SK-N-SH treated with all-trans-retinoic acid at 6 μM for 48 hours (cell line): ENCODE results near the gene RNFT2.

ENCODE experiments used
- ATAC-seq: fragments of 200-7000 bp; cut with Tn5 transposase; 3 replicates; pipeline ENCODE4 v1.9.1; 2020; ENCODE audit warnings: mild to moderate bottlenecking, moderate library complexity
- ARNTL ChIP-seq: fragments of 450-650 bp; formaldehyde crosslinking; IDR thresholded peaks from 2 replicates; pipeline ENCODE4 v1.5.0; 2020; ENCODE audit warnings: low read depth, mild to moderate bottlenecking, moderate library complexity, borderline replicate concordance
- BACH2 ChIP-seq: fragments of 250-450 bp; sonication (Bioruptor Pico); IDR thresholded peaks from 2 replicates; pipeline ENCODE4 v1.9.0; 2021; ENCODE audit warnings: mild to moderate bottlenecking, borderline replicate concordance
- CSDC2 ChIP-seq: fragments of 250-450 bp; sonication (Bioruptor Pico); IDR thresholded peaks from 2 replicates; pipeline ENCODE4 v1.5.0; 2020; ENCODE audit warnings: mild to moderate bottlenecking, moderate library complexity
- ESRRG ChIP-seq: fragments of 250-450 bp; sonication (Bioruptor Pico); IDR thresholded peaks from 2 replicates; pipeline ENCODE4 v1.6.1; 2021; ENCODE audit warnings: mild to moderate bottlenecking
- GLIS3 ChIP-seq: fragments of 250-450 bp; sonication (Bioruptor Pico); IDR thresholded peaks from 2 replicates; pipeline ENCODE4 v1.5.0; 2020; ENCODE audit warnings: mild to moderate bottlenecking, moderate library complexity
- ISL1 ChIP-seq: fragments of 250-450 bp; sonication (Bioruptor Pico); IDR thresholded peaks from 2 replicates; pipeline ENCODE4 v2.1.2; 2022; ENCODE audit warnings: mild to moderate bottlenecking, moderate library complexity
- OSR1 ChIP-seq: fragments of 250-450 bp; sonication (Bioruptor Pico); IDR thresholded peaks from 2 replicates; pipeline ENCODE4 v1.8.0; 2022; ENCODE audit warnings: moderate library complexity, mild to moderate bottlenecking, inconsistent platforms
- PPARA ChIP-seq: fragments of 250-450 bp; sonication (Bioruptor Pico); IDR thresholded peaks from 2 replicates; pipeline ENCODE4 v1.5.0; 2020; ENCODE audit warnings: mild to moderate bottlenecking, borderline replicate concordance
- RARB ChIP-seq: fragments of 250-450 bp; sonication (Bioruptor Pico); IDR thresholded peaks from 2 replicates; pipeline ENCODE4 v1.8.0; 2021; ENCODE audit warnings: mild to moderate bottlenecking, moderate library complexity
- SNAI2 ChIP-seq: fragments of 250-450 bp; sonication (Bioruptor Pico); IDR thresholded peaks from 2 replicates; pipeline ENCODE4 v1.5.0; 2020; ENCODE audit warnings: mild to moderate bottlenecking, moderate library complexity
- TCF4 ChIP-seq: fragments of 250-450 bp; sonication (Bioruptor Pico); IDR thresholded peaks from 2 replicates; pipeline ENCODE4 v1.8.0; 2021; ENCODE audit warnings: mild to moderate bottlenecking, moderate library complexity, borderline replicate concordance
- TOX ChIP-seq: fragments of 250-450 bp; sonication (Bioruptor Pico); IDR thresholded peaks from 2 replicates; pipeline ENCODE4 v1.8.0; 2021; ENCODE audit warnings: mild to moderate bottlenecking, moderate library complexity, borderline replicate concordance
- ZC3H10 ChIP-seq: fragments of 250-450 bp; sonication (Bioruptor Pico); IDR thresholded peaks from 2 replicates; pipeline ENCODE4 v1.5.1; 2021; ENCODE audit warnings: mild to moderate bottlenecking, moderate library complexity
- ZFP3 ChIP-seq: fragments of 250-450 bp; sonication (Bioruptor Pico); IDR thresholded peaks from 2 replicates; pipeline ENCODE4 v1.5.0; 2020; ENCODE audit warnings: mild to moderate bottlenecking, moderate library complexity
- ZFP30 ChIP-seq: fragments of 450-650 bp; formaldehyde crosslinking; IDR thresholded peaks from 2 replicates; pipeline ENCODE4 v1.5.0; 2022; ENCODE audit warnings: mild to moderate bottlenecking, moderate library complexity
- ZNF565 ChIP-seq: fragments of 450-650 bp; formaldehyde crosslinking; conservative IDR thresholded peaks from 2 replicates; pipeline ENCODE4 v1.5.0; 2020; ENCODE audit warnings: low read depth, mild to moderate bottlenecking, moderate library complexity
- ZNF70 ChIP-seq: fragments of 450-650 bp; formaldehyde crosslinking; IDR thresholded peaks from 2 replicates; pipeline ENCODE4 v1.5.0; 2020; ENCODE audit warnings: mild to moderate bottlenecking, moderate library complexity
- ZNF8 ChIP-seq: fragments of 450-650 bp; formaldehyde crosslinking; IDR thresholded peaks from 2 replicates; pipeline ENCODE4 v1.5.0; 2020; ENCODE audit warnings: mild to moderate bottlenecking, moderate library complexity
- TF ChIP-seq, protein P1 (sequence below): fragments of 250-450 bp; sonication (Bioruptor Pico); IDR thresholded peaks from 2 replicates; pipeline ENCODE4 v1.5.0; 2020; ENCODE audit warnings: mild to moderate bottlenecking, moderate library complexity
- TF ChIP-seq, protein P2 (sequence below): fragments of 250-450 bp; sonication (Bioruptor Pico); IDR thresholded peaks from 2 replicates; pipeline ENCODE4 v1.8.0; 2020; ENCODE audit warnings: mild to moderate bottlenecking, moderate library complexity, borderline replicate concordance
- TF ChIP-seq, protein P3 (sequence below): fragments of 250-450 bp; sonication (Bioruptor Pico); IDR thresholded peaks from 2 replicates; pipeline ENCODE4 v1.8.0; 2021; ENCODE audit warnings: low read depth, mild to moderate bottlenecking, moderate library complexity, borderline replicate concordance
- TF ChIP-seq, protein P4 (sequence below): fragments of 250-450 bp; sonication (Bioruptor Pico); IDR thresholded peaks from 2 replicates; pipeline ENCODE4 v1.5.1; 2020; ENCODE audit warnings: low read depth, mild to moderate bottlenecking, moderate library complexity
- TF ChIP-seq, protein P5 (sequence below): fragments of 250-450 bp; sonication (Bioruptor Pico); IDR thresholded peaks from 2 replicates; pipeline ENCODE4 v1.5.1; 2021; ENCODE audit warnings: mild to moderate bottlenecking, moderate library complexity

Gene RNFT2

DNA sequence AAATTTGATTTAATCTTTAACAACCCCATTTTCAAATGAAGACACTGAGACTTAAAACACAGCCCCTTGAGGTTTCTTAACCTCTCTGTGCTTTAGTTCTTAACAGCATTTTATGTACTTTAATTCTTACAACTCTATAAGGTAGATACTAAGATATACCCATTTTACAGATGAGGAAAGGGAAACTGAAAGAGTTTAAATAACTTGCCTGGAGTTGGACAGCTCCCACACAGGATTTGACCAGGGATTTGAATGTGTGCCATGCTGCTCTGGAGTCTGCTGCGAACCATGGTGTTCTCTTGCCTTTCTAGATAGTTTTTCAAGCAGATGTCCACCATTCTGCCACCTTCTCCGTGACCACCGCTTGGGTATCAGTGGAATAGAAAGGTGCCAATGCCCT lies 28.2 kb downstream of the RNFT2 start:
- ATAC-seq, result no peak
- TF ChIP-seq ZNF8 (no peak), ZFP30 (CRISPR knock-in tag) (no peak), SNAI2 (CRISPR knock-in tag) (no peak), CSDC2 (CRISPR knock-in tag) (no peak), BACH2 (CRISPR knock-in tag) (no peak), ARNTL (CRISPR knock-in tag) (no peak), ISL1 (CRISPR knock-in tag) (no peak), ZFP3 (CRISPR knock-in tag) (no peak), ZNF565 (CRISPR knock-in tag) (no peak), RARB (CRISPR knock-in tag) (no peak), PPARA (no peak), TOX (no peak), ZC3H10 (CRISPR knock-in tag) (no peak), GLIS3 (CRISPR knock-in tag) (no peak), TCF4 (no peak)
- TF ChIP-seq, protein P1, sequence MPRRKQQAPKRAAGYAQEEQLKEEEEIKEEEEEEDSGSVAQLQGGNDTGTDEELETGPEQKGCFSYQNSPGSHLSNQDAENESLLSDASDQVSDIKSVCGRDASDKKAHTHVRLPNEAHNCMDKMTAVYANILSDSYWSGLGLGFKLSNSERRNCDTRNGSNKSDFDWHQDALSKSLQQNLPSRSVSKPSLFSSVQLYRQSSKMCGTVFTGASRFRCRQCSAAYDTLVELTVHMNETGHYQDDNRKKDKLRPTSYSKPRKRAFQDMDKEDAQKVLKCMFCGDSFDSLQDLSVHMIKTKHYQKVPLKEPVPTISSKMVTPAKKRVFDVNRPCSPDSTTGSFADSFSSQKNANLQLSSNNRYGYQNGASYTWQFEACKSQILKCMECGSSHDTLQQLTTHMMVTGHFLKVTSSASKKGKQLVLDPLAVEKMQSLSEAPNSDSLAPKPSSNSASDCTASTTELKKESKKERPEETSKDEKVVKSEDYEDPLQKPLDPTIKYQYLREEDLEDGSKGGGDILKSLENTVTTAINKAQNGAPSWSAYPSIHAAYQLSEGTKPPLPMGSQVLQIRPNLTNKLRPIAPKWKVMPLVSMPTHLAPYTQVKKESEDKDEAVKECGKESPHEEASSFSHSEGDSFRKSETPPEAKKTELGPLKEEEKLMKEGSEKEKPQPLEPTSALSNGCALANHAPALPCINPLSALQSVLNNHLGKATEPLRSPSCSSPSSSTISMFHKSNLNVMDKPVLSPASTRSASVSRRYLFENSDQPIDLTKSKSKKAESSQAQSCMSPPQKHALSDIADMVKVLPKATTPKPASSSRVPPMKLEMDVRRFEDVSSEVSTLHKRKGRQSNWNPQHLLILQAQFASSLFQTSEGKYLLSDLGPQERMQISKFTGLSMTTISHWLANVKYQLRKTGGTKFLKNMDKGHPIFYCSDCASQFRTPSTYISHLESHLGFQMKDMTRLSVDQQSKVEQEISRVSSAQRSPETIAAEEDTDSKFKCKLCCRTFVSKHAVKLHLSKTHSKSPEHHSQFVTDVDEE (CRISPR knock-in tag), result no peak
- TF ChIP-seq, protein P2, sequence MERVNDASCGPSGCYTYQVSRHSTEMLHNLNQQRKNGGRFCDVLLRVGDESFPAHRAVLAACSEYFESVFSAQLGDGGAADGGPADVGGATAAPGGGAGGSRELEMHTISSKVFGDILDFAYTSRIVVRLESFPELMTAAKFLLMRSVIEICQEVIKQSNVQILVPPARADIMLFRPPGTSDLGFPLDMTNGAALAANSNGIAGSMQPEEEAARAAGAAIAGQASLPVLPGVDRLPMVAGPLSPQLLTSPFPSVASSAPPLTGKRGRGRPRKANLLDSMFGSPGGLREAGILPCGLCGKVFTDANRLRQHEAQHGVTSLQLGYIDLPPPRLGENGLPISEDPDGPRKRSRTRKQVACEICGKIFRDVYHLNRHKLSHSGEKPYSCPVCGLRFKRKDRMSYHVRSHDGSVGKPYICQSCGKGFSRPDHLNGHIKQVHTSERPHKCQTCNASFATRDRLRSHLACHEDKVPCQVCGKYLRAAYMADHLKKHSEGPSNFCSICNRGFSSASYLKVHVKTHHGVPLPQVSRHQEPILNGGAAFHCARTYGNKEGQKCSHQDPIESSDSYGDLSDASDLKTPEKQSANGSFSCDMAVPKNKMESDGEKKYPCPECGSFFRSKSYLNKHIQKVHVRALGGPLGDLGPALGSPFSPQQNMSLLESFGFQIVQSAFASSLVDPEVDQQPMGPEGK (CRISPR knock-in tag), result no peak
- TF ChIP-seq, protein P3, sequence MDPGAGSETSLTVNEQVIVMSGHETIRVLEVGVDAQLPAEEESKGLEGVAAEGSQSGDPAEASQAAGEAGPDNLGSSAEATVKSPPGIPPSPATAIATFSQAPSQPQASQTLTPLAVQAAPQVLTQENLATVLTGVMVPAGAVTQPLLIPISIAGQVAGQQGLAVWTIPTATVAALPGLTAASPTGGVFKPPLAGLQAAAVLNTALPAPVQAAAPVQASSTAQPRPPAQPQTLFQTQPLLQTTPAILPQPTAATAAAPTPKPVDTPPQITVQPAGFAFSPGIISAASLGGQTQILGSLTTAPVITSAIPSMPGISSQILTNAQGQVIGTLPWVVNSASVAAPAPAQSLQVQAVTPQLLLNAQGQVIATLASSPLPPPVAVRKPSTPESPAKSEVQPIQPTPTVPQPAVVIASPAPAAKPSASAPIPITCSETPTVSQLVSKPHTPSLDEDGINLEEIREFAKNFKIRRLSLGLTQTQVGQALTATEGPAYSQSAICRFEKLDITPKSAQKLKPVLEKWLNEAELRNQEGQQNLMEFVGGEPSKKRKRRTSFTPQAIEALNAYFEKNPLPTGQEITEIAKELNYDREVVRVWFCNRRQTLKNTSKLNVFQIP (CRISPR knock-in tag), result no peak
- TF ChIP-seq, protein P4, sequence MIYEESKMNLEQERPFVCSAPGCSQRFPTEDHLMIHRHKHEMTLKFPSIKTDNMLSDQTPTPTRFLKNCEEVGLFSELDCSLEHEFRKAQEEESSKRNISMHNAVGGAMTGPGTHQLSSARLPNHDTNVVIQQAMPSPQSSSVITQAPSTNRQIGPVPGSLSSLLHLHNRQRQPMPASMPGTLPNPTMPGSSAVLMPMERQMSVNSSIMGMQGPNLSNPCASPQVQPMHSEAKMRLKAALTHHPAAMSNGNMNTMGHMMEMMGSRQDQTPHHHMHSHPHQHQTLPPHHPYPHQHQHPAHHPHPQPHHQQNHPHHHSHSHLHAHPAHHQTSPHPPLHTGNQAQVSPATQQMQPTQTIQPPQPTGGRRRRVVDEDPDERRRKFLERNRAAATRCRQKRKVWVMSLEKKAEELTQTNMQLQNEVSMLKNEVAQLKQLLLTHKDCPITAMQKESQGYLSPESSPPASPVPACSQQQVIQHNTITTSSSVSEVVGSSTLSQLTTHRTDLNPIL (CRISPR knock-in tag), result no peak
- TF ChIP-seq, protein P5, sequence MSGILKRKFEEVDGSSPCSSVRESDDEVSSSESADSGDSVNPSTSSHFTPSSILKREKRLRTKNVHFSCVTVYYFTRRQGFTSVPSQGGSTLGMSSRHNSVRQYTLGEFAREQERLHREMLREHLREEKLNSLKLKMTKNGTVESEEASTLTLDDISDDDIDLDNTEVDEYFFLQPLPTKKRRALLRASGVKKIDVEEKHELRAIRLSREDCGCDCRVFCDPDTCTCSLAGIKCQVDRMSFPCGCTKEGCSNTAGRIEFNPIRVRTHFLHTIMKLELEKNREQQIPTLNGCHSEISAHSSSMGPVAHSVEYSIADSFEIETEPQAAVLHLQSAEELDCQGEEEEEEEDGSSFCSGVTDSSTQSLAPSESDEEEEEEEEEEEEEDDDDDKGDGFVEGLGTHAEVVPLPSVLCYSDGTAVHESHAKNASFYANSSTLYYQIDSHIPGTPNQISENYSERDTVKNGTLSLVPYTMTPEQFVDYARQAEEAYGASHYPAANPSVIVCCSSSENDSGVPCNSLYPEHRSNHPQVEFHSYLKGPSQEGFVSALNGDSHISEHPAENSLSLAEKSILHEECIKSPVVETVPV (CRISPR knock-in tag), result no peak

DNA sequence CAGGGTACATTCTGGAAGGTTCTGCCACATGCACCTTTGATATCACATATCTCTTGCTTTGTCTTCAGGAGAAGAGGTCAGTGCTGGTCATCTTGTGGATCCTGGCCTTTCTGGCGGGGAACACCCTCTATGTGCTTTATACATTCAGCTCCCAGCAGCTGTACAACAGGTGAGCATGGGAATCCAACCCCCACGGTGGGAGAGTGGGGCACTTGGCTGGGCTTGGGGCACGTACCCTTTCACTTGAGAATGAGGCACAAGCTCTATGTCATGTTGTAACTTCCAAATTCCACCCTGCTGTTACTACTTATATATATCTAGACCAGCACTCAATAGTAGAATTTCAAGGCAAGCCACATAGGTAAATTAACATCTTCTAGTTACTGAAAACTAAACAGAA lies 28.6 kb downstream of the RNFT2 start:
- ATAC-seq, result no peak

More for the DNA sequence above, 28.6 kb downstream of the RNFT2 start:
- TF ChIP-seq ZNF565 (CRISPR knock-in tag) (no peak), CSDC2 (CRISPR knock-in tag) (no peak), ESRRG (no peak), SNAI2 (CRISPR knock-in tag) (no peak), ZFP3 (CRISPR knock-in tag) (no peak), OSR1 (CRISPR knock-in tag) (no peak), ISL1 (CRISPR knock-in tag) (no peak), PPARA (no peak), ZNF8 (no peak), ZNF70 (no peak), TOX (no peak), RARB (CRISPR knock-in tag) (no peak)
- TF ChIP-seq, protein P2 (CRISPR knock-in tag), result no peak
- TF ChIP-seq, protein P3 (CRISPR knock-in tag), result no peak
- TF ChIP-seq, protein P4 (CRISPR knock-in tag), result no peak
- TF ChIP-seq, protein P5 (CRISPR knock-in tag), result no peak
